ENCODE results near the gene TACC2.

DNA sequence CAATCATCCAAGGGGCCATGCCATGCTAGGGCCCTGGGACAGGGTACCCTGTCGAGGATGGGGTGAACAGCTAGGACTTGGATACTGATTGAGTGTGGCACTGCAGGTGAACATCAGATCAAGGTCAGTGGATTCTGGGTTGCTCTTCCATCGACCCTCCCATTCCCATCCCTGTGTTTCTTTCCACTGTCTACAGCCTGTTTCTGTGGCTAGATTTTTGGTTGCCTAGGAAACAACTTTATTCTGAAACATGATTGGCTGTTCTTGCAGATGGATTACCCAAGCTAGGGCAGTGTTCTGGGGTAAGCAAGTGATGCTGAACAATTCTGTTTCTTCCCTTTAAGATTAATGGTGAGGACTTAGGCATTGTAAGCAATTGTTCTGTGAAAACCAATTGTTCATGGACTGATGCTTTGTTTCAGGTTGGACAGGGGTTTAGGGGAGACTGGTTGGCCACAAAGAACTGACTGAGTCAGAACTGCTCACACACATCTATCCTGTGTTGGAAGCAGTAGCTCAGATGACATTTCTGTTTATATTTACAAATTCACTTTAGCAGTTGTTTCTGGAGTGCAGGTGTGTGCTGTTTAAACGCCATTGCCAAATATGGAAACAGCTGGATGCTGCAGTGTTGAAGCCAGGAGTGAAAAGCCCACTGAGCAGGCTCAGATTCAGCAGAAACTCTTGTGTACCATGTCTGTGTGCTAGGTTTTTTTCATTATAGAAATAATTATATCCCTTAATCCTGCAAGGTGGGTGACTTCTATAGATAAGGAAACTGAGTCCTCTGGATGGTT, 179.8 kb downstream of the TACC2 start:
- TF ChIP-seq, protein P1, sequence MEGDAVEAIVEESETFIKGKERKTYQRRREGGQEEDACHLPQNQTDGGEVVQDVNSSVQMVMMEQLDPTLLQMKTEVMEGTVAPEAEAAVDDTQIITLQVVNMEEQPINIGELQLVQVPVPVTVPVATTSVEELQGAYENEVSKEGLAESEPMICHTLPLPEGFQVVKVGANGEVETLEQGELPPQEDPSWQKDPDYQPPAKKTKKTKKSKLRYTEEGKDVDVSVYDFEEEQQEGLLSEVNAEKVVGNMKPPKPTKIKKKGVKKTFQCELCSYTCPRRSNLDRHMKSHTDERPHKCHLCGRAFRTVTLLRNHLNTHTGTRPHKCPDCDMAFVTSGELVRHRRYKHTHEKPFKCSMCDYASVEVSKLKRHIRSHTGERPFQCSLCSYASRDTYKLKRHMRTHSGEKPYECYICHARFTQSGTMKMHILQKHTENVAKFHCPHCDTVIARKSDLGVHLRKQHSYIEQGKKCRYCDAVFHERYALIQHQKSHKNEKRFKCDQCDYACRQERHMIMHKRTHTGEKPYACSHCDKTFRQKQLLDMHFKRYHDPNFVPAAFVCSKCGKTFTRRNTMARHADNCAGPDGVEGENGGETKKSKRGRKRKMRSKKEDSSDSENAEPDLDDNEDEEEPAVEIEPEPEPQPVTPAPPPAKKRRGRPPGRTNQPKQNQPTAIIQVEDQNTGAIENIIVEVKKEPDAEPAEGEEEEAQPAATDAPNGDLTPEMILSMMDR (IDR thresholded peaks at IDR 0.05) = no peak
- no peak for TF ChIP-seq EZH2 (IDR thresholded peaks at IDR 0.05)
